HUDEP-2 (cell line): ENCODE results near the gene WDR90.

Experiments used
- DNase-seq, 76 experiments: peaks; one replicate each; lab custom pipeline; 2025; ENCODE audit not compliant: unreplicated experiment in 76 of 76; lab: John Stamatoyannopoulos, UW

WDR90 gene

DNA sequence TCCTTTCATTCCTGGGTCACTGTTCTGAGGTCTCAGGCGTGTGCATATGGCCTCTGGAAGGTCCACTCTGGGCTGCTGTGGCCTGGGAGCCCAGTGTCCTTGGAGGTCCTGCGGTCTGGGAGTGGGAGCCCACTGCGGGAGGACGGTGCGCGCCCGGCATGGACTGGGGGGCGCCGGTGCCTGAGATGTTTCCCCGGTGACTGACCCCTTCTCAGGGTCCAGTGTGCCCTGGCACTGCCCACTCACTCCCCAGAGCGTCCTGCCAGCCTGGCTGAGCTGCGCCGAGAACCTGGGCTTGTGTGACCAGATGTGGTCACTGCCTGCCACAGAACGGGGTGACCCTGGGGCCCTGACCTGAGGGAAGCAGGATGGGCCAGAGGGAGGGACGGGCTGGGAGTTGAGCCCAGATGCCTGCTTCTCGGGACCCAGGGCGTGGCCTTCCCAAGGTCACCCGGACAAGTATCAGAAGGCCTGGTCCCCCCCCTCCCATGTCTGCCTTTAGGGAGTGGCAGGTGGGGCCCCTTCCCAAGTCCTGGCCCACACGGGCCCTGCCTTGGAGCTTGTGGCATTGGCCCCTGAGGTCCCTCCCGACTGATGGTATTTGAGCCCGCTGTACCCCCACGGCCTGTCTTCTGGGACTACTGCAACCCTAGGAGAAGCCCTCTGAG is 25.2 kb downstream of the WDR90 start:
- no peak for DNase-seq

DNA sequence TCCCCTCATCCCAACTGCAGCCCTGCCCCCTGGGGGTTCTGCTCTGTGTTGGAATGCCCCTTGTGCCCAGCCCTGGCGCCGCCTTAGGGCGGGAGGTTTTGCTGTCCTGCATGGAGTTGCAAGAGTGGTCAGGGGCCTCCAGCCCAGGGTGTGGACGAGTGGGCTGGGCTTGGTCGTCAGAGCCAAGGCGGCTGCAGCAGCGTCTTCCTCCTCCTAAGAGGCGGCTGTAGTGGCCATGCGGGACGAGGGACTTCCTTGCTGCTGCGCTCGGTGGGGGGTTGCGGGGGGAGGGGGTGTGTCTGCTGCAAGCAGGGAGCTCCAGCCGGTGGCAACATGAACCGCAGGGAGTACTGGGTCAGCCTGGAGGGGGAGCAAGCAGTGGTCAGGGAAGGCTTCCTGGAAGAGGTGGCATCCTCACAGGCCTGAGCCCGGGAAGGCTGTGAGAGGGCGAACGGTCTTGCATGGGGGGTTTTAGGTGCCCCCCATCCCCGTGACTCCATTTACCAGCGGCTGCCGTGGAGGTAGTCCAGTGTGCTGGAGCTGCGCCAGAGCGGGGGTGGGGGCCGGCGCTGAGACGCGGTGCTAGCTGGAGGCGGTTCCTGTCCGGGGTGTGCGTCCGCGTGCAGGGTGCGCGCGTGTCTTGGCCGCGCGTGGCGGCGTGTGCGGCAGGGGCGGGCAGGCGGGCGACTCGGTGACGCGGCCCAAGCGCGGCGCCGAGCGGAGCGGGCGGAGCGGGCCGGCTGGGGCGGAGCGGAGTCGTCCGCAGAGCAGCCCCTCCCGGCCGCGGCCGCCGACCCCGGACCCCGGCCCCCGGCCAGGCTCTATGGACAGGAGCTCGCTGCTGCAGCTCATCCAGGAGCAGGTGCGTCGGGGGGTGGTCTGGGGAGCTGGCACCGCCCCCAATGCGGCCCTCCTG is 26.1 kb downstream of the WDR90 start, which contains the start of gene RHBDL1:
TSS of gene RHBDL1 (plus strand) at position 704 of the 916 bp plus-strand sequence. CDS start at position 824, 120 bp downstream.
- peak in 8 of 76 experiments; percentile 10 to 43 (median 24) for DNase-seq

DNA sequence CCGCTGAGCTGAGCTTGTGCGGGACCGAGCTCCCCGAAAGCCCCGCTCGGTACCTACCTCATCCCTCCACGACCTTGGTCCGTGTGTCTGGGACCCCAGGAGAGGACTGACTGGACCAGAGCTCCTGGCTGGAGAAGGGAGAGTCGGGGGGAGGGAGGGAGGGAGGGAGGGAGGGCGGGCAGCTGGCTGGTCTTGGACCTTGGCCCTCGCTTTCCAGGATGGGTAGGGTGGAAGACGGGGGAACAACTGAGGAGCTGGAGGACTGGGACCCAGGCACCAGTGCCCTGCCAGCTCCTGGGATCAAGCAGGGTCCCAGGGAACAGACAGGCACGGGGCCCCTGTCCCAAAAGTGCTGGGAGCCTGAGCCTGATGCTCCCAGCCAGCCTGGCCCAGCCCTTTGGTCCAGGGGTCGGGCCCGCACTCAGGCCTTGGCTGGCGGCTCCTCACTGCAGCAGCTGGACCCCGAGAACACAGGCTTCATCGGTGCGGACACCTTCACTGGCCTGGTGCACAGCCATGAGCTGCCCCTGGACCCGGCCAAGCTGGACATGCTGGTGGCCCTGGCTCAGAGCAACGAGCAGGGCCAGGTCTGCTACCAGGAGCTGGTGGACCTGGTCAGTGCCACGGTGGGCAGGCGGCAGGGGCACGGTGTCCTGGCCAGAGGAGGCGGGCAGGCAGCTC is 26.9 kb downstream of the WDR90 start:
- DNase-seq = no peak

DNA sequence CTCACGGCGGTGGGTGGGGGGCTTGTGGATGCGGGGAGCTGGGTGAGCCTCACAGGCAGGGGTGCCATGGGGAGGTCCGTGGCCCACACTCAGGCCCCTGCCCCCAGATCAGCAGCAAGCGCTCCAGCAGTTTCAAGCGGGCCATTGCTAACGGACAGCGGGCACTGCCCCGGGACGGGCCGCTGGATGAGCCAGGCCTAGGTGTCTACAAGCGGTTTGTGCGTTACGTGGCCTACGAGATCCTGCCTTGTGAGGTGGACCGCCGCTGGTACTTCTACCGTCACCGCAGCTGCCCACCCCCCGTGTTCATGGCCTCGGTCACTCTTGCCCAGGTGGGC is 27.4 kb downstream of the WDR90 start:
- DNase-seq = no peak

DNA sequence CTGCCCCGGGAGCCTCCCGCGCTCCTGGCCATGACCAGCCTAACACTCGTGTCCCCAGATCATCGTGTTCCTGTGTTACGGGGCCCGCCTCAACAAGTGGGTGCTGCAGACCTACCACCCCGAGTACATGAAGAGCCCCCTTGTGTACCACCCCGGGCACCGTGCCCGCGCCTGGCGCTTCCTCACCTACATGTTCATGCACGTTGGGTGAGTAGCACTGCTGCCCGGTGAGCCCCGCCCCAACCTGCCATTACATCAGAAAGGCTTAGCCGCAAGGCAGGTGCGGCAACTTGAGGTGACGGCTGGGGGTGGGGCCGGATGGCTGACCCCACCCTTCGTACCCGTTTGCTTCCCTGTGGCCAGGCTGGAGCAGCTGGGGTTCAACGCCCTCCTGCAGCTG is 27.7 kb downstream of the WDR90 start:
- no peak for DNase-seq

DNA sequence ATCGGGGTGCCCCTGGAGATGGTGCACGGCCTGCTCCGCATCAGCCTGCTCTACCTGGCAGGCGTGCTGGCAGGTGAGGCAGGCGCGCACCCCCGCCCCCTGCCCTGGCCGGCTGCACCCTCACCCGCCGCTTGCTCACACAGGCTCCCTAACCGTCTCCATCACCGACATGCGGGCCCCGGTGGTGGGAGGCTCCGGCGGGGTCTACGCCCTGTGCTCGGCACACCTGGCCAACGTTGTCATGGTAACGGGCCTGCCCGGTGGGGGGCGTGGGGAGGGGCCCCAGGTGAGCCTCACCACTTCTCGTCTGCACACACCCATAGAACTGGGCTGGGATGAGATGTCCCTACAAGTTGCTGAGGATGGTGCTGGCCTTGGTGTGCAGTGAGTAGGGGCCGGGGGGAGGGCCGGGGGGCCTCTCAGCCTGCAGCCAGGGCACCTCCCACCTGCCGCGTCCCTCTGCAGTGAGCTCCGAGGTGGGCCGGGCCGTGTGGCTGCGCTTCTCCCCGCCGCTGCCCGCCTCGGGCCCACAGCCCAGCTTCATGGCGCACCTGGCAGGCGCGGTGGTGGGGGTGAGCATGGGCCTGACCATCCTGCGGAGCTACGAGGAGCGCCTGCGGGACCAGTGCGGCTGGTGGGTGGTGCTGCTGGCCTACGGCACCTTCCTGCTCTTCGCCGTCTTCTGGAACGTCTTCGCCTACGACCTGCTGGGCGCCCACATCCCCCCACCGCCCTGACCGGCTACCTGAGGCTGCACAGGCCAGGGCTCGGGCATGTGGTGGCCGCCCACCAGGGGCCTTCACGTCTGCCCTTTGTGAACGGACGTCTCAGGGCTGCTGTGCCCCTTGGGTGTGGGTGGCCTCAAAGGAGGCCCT is 28.4 kb downstream of the WDR90 start:
- no peak for DNase-seq

DNA sequence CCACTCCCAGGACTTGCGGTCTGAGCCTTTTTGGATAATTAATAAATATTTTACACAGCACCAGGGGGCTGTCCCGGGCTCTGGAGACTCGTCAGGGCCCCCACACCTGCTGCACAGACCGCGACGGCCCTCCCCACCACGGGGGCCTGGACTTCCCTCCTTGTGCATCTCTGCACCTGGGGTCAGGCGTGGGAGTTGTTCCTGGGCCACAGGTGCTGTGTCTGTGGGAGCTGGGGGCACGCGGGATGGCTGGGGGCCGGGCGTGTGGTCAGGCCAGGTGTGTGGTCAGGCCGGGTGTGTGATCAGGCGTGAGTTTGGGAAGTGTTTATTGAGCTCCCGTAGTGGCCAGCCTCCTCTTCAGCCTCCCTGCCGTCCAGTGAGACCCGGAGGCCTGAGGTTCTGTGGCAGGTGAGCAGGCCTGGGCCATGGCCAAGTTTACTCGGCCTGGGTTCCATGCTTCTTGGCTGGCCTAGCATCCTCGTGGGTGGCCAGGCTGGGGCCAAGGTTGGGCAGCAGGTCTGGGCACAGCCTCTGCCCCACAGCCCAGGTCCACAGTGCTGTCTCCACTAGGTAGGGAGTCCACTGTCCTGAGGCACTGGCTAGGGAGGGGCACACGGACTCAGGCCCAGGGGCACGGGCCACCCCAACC is 29.2 kb downstream of the WDR90 start:
- no peak for DNase-seq

DNA sequence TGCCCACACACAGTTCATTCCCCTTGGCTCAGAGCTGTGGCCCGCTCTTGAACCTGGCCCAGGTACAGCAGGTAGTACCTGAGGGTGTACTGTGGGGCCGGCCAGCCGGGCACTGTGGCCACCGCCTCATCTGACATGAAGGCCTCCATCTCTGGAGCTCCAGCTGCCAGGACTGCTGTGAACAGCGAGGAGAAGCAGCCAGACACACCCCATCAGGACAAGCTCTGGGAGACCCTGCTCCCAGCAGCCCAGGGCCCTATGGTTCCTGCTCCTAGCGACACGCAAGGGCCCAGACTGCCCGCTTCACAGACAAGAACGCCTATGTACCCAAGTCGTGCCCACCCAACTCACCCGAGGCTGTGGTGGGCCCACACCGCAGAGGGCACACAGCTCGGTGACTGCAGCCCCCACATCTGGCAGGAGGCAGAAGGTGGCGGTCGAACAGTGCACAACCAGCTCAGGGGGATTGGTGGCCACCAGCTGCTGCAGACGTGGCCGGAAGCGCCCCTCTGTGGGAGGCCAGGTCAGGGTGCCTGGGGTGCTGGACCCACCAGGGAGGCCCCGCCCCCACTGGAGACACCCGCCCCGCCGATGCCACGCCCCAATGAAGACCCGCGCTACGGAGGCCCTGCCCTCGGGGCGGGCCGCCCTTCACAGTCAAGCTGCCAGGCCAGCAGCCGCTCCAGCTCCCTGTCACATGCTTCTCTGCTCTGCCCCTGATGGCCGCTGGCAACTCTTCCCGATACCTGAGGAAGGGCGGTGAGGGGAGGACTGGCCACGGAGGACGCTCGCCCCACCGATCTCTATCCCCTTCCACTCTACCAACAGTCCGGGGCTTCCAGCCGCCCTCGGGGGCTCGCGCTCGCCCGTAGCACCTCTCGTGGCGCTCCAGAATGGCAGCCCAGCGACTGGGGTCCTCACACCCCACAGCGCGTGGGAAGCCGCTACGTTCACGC is 30.0 kb downstream of the WDR90 start:
- peak in 69 of 76 experiments; percentile 10 to 80 (median 63) for DNase-seq

DNA sequence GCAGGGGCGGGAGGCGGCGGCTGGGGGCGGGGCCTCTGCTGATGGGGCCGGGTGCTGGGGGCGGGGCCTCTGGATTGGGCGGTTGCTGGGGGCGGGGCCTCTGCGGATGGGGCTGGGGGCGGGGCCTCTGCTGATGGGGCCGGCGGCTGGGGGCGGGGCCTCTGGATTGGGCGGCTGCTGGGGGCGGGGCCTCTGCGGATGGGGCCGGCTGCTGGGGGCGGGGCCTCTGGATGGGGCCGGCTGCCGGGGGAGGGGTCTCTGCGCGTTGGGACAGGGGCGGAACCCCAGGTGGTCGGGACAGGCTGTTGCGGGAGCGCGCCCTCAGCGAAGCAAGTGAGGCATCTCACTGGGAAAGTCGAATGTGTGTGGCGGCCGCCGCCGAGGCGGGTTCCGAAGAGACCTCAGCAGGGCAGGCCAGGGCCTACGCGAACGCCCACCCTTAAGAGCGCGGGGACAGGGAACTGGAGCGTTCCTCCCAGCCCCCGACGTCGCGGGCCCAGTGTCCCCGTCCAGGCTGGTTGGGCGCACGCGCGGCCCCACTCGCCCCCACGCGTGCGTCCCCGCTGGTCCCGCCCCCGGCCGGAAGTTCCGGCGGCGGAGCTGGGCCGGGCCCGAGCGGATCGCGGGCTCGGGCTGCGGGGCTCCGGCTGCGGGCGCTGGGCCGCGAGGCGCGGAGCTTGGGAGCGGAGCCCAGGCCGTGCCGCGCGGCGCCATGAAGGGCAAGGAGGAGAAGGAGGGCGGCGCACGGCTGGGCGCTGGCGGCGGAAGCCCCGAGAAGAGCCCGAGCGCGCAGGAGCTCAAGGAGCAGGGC is 30.9 kb downstream of the WDR90 start, which contains the start of gene STUB1:
TSS of gene STUB1 (plus strand) at position 597 of the 811 bp plus-strand sequence. CDS start at position 713, 116 bp downstream.
- peak in 72 of 76 experiments; percentile 19 to 97 (median 86) for DNase-seq

DNA sequence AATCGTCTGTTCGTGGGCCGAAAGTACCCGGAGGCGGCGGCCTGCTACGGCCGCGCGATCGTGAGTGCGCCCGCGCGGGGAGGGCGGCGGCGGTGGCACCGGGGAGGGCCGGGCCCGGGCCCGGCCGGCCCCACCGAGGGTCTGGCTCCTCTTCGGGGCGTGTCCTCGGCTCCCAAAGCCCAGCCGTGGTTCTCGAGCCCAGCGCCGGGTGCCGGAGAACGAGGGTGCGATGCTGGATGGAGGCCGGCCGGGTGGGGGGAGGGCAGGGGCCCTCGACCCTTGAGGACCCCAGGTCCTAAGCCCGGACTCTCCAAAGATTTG is 31.4 kb downstream of the WDR90 start:
- no peak for DNase-seq

DNA sequence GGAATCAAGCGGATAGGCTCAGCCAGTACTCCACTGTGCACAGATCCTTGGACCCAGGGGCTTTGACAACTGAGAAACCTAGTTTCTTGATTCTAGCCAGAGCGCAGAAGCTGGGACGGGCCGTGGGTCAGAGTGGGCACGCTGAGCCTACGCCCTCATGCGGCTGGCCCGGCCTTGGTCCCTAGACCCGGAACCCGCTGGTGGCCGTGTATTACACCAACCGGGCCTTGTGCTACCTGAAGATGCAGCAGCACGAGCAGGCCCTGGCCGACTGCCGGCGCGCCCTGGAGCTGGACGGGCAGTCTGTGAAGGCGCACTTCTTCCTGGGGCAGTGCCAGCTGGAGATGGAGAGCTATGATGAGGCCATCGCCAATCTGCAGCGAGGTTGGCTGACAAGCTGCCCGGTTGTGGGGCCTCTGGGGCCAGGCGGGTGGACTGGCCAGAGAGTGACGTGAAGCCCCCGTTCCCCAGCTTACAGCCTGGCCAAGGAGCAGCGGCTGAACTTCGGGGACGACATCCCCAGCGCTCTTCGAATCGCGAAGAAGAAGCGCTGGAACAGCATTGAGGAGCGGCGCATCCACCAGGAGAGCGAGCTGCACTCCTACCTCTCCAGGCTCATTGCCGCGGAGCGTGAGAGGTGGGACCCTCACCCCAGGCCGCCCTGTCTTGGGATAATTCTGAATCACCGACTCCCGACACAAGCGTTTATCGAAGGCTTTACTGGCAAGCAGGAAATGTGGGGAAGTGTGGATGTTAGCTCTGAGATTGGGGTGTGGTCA is 32.0 kb downstream of the WDR90 start:
- DNase-seq = peak in 67 of 76 experiments; percentile 19 to 79 (median 59)

DNA sequence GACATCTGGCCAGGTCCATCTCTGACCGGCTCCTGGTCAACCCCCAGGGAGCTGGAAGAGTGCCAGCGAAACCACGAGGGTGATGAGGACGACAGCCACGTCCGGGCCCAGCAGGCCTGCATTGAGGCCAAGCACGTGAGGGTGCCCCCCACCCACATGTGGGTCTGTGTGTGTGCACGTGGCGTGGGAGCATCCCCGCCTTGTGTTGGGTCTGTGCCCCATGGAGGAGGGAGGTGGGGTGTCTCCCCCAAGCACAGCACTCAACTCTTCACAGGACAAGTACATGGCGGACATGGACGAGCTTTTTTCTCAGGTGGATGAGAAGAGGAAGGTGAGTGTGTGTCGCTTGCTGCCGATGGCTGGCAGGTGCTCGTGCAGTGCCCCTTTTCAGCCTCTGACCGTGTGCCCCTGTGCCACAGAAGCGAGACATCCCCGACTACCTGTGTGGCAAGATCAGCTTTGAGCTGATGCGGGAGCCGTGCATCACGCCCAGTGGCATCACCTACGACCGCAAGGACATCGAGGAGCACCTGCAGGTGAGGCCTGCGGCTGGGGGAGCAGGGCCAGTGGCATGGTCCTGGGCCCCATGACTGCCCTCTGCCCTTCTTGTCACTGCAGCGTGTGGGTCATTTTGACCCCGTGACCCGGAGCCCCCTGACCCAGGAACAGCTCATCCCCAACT is 32.7 kb downstream of the WDR90 start:
- DNase-seq = peak in 15 of 76 experiments; percentile 6 to 66 (median 37)

DNA sequence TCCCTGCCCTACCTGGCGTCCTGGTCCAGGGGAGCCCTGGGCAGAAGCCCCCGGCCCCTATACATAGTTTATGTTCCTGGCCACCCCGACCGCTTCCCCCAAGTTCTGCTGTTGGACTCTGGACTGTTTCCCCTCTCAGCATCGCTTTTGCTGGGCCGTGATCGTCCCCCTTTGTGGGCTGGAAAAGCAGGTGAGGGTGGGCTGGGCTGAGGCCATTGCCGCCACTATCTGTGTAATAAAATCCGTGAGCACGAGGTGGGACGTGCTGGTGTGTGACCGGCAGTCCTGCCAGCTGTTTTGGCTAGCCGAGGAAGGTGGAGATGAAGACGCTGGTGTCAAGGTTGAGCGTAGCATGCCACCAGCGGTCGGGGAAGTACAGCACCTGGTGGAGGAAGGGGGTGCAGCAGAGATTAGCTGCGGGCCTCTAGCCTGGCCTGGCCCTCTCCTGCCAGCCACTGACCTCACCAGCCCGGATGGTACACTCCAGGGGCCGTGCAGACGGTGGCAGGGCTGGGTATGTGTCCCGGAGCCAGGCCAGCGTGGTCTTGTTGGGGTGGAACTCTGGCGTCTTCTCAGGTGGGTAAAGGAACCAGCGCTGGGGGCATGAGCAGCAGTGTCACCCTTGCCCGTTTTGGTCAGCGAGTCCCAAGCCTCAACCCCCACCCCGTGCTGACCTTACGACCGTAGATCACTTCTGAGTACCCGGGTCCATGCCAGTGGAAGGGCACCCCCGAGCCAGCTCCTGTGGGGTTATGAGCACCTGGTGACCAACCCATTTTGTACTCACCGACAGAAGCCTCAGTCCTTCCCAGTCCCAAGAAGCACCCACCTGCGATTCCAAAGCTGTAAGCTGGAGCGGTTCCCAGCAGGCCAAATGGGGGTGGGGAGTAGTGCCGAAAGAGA is 33.6 kb downstream of the WDR90 start:
- peak in 1 of 76 experiments; percentile 16 for DNase-seq

DNA sequence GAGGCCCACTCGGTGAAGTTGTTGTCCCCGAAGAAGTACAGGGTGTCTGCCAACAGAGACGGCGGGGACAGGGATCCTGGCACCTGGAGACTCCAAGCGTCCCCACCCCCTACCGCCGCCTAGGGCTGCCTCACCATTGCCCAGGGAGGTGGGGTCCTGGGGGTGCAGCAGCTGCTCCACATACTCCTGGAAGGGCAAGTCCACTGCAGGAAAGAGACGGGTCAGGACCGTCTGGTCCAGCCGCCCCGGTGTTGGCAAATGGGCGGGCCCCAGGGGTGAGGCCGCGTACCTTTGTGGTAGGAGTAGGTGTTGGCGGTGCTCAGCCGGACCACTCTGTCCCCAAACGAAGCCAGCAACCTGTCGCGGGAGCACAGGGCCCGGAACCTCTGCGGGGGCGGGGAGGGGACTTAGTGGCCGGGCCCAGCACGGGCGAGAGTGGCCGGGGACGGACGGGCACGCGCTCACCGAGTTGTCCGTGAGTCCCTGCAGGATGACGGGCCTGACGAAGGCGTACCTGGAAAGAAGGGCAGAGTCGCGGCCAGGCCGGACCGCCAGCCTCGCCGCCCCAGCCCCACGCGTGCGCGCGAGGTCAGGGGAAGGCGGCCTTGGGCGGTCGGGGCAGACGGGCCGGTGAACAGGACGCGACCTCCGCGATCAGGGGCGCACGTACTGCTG is 34.4 kb downstream of the WDR90 start:
- peak in 11 of 76 experiments; percentile 12 to 41 (median 30) for DNase-seq
